ENCODE measurements around the gene PALLD.

- TF ChIP-seq CTCF (optimal IDR thresholded peaks at IDR 0.05 in 1 of 3, IDR thresholded peaks at IDR 0.05 in 1 of 3, conservative IDR thresholded peaks at IDR 0.05 in 1 of 3; ENCODE audit: extremely low read depth in 1 of 3, insufficient read depth in 2 of 3, low read length in 3 of 3) (no peak), EZH2 (IDR thresholded peaks at IDR 0.05; ENCODE audit: low read length) (no peak)
Observed at GRCh38 chr4:168765322-168765721, 268.5 kb downstream of the PALLD start.

All from keratinocyte (primary cell).